GM19238 (cell line): ENCODE data around the gene CYB561.

ENCODE experiments used
- DNase-seq: peaks from one replicate; pipeline ENCODE4 v3.0.0; 2011; ENCODE audit warnings: low spot score; ENCODE audit not compliant: insufficient read length

The CYB561 gene

DNA sequence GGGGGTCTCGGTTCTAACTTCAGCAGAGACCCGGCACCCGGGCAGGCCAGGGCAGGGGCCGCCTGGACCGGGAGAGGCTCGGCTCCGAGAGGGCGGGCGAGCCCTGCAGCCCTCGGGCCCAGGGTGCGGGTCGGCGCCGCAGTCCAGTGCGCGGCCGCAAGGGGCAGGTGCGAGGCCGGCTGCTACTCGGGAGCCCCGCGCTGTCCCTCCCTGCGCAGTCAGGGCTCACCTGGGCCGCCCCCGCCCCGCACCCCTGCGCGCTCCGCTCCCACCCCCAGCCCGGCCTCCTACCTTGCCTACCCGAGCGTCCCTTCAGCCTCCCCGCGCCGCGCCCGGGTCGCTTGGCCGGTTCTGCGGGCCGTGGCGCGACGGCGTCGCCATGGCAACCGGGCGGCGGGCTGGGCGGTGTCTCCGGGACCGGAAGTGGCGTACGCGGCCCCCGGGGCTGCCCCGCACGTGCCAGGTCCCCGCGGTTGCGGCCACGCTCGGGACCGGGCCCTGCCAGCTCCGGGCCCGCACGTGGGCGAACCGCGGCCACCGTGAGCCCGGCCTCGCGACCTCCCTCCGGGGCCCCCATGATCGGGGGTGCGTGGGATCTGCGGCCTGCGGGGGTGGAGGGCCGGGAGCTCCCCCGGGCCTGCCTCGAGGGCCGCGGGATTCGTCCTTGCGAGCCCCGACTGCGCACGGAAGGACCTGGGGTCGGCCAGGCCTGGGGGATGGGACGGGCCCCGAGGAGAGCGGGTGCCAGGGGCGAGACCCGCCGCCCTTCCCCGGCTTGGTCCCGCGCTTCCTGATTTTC is at the start of gene CYB561:
TSS of gene CYB561 (minus strand) at position 353 of the 799 bp plus-strand sequence. CDS start 8,759 bp downstream, outside the sequence.
- peak; percentile 87 for DNase-seq

DNA sequence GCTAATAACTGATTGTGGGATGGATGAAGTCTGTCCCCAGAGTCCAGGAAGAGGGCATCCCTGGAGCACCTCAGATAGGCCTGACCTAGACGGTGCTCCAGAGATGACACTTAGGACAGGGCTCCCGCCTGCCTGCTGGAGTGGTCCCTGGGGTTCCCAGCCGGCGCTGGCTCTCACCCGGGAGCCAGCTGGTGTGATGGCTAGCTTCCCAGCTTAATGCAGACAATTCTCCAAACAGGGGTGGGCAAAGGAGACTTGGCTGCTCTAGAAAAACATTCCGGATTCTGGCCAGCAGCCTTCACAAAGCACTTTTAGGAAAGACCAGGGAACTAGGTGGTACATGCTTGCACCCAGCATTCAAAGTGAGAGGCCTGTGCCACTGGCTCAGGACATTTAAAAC is 49.4 kb upstream of the CYB561 start:
- no peak for DNase-seq

DNA sequence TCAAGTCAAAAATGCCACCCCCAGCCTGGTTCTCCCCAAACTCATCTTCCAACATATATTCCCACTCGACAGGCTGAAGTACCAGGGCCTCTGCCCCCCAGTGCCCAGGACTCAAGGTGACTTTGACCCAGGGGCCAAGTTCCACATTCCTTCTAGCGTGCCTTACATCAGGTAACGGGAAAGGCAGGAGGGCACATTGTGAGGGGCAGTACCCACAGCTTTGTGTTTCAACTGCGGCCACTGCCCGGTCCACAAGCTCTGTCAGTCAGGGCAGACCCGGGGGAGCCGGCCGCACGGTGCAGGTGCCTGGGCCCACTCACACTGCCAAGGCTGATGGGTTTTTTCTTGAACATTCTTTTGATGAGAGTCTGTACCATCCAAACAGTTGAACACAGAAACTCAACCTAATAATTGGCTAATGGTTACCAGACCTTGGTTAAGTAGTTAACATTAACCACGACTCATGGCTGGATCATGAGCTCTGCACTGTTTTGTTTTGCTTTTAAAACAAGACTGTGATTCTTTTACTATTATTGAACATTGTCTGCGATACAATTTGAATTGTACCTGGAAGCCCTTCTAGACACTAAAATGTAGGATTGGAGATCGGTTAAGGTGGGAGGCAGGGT is 48.3 kb upstream of the CYB561 start:
- DNase-seq: no peak

GRCh38 chr17:63493411-63493810 is 47.3 kb upstream of the CYB561 start:
- DNase-seq: no peak

DNA sequence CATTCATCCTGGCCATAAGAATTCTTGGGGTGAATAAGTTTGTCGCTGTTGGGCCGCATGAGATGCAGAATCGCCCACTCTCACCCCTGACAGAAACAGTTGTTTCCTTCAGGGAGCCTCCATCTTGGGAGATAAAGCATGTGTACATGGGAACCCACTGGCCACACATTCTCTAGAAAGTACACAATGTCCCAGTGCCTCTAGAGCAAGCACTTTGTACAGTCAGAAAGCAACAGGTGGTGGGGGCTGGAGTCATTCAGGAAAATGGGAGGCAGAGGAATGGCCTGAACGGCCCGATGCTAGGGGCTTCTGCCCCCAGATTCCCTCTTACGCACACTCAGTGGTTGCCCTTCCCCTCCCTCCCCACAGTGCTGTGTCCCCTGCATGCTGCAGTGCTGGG is 46.8 kb upstream of the CYB561 start:
- no peak for DNase-seq

- no peak for DNase-seq
Observed at GRCh38 chr17:63491977-63492618, 46.0 kb upstream of the CYB561 start.

GRCh38 chr17:63491413-63491812 is 45.3 kb upstream of the CYB561 start:
- DNase-seq: no peak

GRCh38 chr17:63490858-63491400 is 44.8 kb upstream of the CYB561 start:
- DNase-seq: no peak

- no peak for DNase-seq
Observed at GRCh38 chr17:63490329-63490728, 44.2 kb upstream of the CYB561 start.

- no peak for DNase-seq
Observed at GRCh38 chr17:63489291-63489690, 43.2 kb upstream of the CYB561 start.

DNA sequence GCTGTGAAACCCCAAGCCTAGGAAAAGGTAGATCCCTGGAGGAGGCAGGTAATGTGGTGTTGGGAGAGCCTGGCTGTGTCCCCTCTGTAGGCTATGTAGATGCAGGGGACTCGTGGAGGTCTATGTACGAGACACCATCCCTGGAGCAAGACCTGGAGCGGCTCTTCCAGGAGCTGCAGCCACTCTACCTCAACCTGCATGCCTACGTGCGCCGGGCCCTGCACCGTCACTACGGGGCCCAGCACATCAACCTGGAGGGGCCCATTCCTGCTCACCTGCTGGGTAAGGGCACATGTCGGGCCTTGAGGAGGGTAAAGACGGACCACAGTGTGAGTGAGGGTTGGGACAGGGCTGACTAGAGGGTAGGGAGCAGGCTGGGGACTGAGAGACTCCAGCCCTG is 42.7 kb upstream of the CYB561 start:
- DNase-seq: no peak

- no peak for DNase-seq
Observed at GRCh38 chr17:63487014-63487339, 40.9 kb upstream of the CYB561 start.

DNA sequence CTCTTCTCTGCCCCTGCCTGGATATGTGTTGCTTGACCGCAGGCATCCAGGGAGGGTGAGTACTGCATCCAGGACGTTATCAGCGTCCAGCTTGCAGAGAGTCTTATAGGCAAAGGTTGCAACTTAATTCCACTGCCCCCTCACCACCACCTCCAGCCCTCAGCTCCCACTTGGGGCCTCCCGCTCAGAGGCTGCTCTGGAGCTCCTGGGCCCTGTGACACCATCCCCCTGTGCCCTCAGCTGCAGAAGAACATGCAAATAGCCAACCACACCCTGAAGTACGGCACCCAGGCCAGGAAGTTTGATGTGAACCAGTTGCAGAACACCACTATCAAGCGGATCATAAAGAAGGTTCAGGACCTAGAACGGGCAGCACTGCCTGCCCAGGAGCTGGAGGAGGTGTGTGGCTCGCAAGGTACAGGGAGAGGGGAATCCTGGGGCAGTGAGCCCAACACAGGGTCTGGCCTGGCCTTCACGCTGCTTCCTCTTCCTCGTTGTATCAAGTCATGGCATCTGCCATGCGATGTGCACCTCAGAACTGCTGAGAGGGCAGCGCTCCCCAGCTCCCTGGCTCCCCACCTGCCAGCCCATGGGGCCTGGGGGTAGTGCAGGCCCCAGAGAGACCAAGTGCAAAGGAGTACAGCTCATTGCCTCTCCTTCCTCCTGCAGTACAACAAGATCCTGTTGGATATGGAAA is 40.4 kb upstream of the CYB561 start:
- no peak for DNase-seq

GRCh38 chr17:63483655-63484575 is 37.8 kb upstream of the CYB561 start:
- DNase-seq: no peak

DNA sequence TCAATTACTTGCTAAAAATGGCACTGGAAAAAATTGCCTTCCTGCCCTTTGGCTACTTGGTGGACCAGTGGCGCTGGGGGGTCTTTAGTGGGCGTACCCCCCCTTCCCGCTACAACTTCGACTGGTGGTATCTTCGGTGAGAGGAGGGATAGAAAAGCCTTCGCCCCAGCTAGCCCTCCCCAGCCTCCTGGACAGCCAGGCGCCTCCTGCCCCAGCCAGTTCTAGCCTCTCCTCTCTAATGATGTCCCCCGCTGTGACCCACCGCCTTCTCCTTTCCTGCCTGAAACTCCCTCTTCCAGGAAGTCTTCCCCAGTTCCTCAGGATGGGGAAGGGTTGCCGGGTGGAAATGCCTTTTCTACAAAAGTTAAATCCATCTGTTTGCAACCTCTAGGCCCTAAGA is 36.9 kb upstream of the CYB561 start:
- no peak for DNase-seq

GRCh38 chr17:63482509-63482908 is 36.4 kb upstream of the CYB561 start:
- DNase-seq: no peak

- no peak for DNase-seq
Observed at GRCh38 chr17:63481488-63481870, 35.4 kb upstream of the CYB561 start.

GRCh38 chr17:63480826-63481487 is 34.9 kb upstream of the CYB561 start:
- DNase-seq: no peak

DNA sequence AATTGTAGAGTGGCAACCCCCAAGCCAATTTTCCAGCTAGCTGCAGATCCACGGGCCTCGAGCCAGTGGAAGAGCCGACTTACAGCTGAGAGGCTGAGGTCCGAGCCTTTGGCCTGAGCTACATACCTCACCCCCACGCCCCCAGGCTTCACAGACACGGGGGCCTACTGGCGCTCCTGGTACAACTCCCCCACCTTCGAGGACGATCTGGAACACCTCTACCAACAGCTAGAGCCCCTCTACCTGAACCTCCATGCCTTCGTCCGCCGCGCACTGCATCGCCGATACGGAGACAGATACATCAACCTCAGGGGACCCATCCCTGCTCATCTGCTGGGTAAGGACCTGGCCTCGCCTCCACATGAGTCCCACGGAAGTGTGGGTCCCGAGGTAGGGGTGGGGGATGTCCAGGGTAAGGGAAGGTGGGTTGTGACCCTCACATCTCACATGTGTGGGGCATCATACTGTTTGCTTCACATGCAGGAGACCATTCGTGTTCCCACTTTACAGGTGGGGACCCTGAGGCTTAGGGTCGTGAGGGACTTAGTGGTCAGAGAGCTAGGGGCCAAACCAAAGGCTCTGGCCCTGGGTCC is 34.2 kb upstream of the CYB561 start:
- DNase-seq: no peak
